Stimulated activated CD8-positive, alpha-beta memory T cell treated with anti-CD3 and anti-CD28 coated beads, Interleukin-12 subunit alpha, Interleukin-12 subunit beta, amount 100 ng/mL, for 24 hours (primary cell): Measurements from ENCODE around the gene TMEM116.
"Not testable (repeated sequence)": the region's sequence is repeated elsewhere in the genome, so short reads cannot be mapped to it uniquely, and the experiment has no call there.

ENCODE experiments used
- DNase-seq: peaks from one replicate; pipeline ENCODE4 v3.0.0-alpha.2; 2020; ENCODE audit errors: extremely low read depth

TMEM116 gene

GRCh38 chr12:112009596-112009995, 3.4 kb downstream of the TMEM116 start:
- not testable (repeated sequence) for DNase-seq

GRCh38 chr12:112008918-112009317, 4.0 kb downstream of the TMEM116 start:
- DNase-seq: no peak

GRCh38 chr12:112007945-112008344, 5.0 kb downstream of the TMEM116 start:
- no peak for DNase-seq

GRCh38 chr12:112005419-112006395, 7.3 kb downstream of the TMEM116 start:
- no peak for DNase-seq

GRCh38 chr12:112004041-112004440, 8.9 kb downstream of the TMEM116 start:
- DNase-seq: no peak

GRCh38 chr12:112001576-112001975, 11.4 kb downstream of the TMEM116 start:
- DNase-seq: no peak

- DNase-seq: no peak
These were observed 12.1 kb downstream of the TMEM116 start for GRCh38 chr12:112000820-112001219.

- not testable (repeated sequence) for DNase-seq
These were observed 13.8 kb downstream of the TMEM116 start for GRCh38 chr12:111999129-111999528.

GRCh38 chr12:111998015-111998414, 14.9 kb downstream of the TMEM116 start:
- DNase-seq: no peak

- no peak for DNase-seq
These were observed 15.7 kb downstream of the TMEM116 start for GRCh38 chr12:111997300-111997699.

- no peak for DNase-seq
These were observed 17.0 kb downstream of the TMEM116 start for GRCh38 chr12:111995782-111996480.

GRCh38 chr12:111994211-111995111, 18.5 kb downstream of the TMEM116 start:
- not testable (repeated sequence) for DNase-seq

- DNase-seq: no peak
These were observed 19.4 kb downstream of the TMEM116 start for GRCh38 chr12:111993292-111994150.

GRCh38 chr12:111992464-111992863, 20.5 kb downstream of the TMEM116 start:
- DNase-seq: no peak

- DNase-seq: no peak
These were observed 21.0 kb downstream of the TMEM116 start for GRCh38 chr12:111991946-111992345.

GRCh38 chr12:111991535-111991934, 21.4 kb downstream of the TMEM116 start:
- no peak for DNase-seq

GRCh38 chr12:111984820-111985219, 28.1 kb downstream of the TMEM116 start:
- no peak for DNase-seq

- no peak for DNase-seq
These were observed 31.0 kb downstream of the TMEM116 start for GRCh38 chr12:111981987-111982386.

- DNase-seq: no peak
These were observed 32.4 kb downstream of the TMEM116 start for GRCh38 chr12:111980598-111980997.

- DNase-seq: no peak
These were observed 34.4 kb downstream of the TMEM116 start for GRCh38 chr12:111978545-111978944.

GRCh38 chr12:111976860-111977259, 36.1 kb downstream of the TMEM116 start:
- no peak for DNase-seq
